Measurements from ENCODE around the gene CADM3.

The CADM3 gene

GRCh38 chr1:159203610-159204009, 32.2 kb downstream of the CADM3 start:
- H3K79me2 ChIP-seq (ENCODE audit: low read length), result no peaks in the 10 kb centered on the region
- no peaks in the 10 kb centered on the region for H4K20me1 ChIP-seq (ENCODE audit: insufficient read depth, low read length)
- no peaks in the 10 kb centered on the region for H3K36me3 ChIP-seq (replicated peaks; ENCODE audit: low read depth, low read length)
- TF ChIP-seq CTCF (IDR thresholded peaks at IDR 0.05; ENCODE audit: low read depth, low read length), result no peak
- H3K9me3 ChIP-seq (ENCODE audit: insufficient read depth, low read length), result no peaks in the 10 kb centered on the region
- H3K27ac ChIP-seq (ENCODE audit: low read length), result no peak overlapping the region
- H3K4me2 ChIP-seq (ENCODE audit: low read length), result no peak overlapping the region
- no peak overlapping the region for H3K4me3 ChIP-seq (ENCODE audit: low read length)
- no peak overlapping the region for H3K9ac ChIP-seq (ENCODE audit: low read length)
- H3K27me3 ChIP-seq (ENCODE audit: low read depth, low read length), result peaks cover 14% of the 10 kb centered on the region
- H3K4me1 ChIP-seq (ENCODE audit: low read length), result peaks cover 41% of the 10 kb centered on the region
- H2AFZ ChIP-seq (ENCODE audit: low read depth, low read length), result no peak overlapping the region

GRCh38 chr1:159204161-159205141, 33.0 kb downstream of the CADM3 start, which contains the start of gene ACKR1:
ACKR1 (plus strand) TSS chr1:159204875; CDS start chr1:159204960, 85 bp downstream.
- H3K4me1 ChIP-seq (ENCODE audit: low read length), result peaks cover 41% of the 10 kb centered on the region
- no peaks in the 10 kb centered on the region for H4K20me1 ChIP-seq (ENCODE audit: insufficient read depth, low read length)
- no peak within 1 kb of the TSS for H3K4me3 ChIP-seq (ENCODE audit: low read length)
- no peak within 1 kb of the TSS for H3K27ac ChIP-seq (ENCODE audit: low read length)
- no peaks in the 10 kb centered on the region for H3K79me2 ChIP-seq (ENCODE audit: low read length)
- H3K9ac ChIP-seq (ENCODE audit: low read length), result no peak within 1 kb of the TSS
- TF ChIP-seq CTCF (IDR thresholded peaks at IDR 0.05; ENCODE audit: low read depth, low read length) (no peak), EZH2phosphoT487 (IDR thresholded peaks at IDR 0.05; ENCODE audit: low read depth) (no peak)
- H3K9me3 ChIP-seq (ENCODE audit: insufficient read depth, low read length), result no peaks in the 10 kb centered on the region
- peaks cover 20% of the 10 kb centered on the region for H3K27me3 ChIP-seq (ENCODE audit: low read depth, low read length)
- no peaks in the 10 kb centered on the region for H3K36me3 ChIP-seq (replicated peaks; ENCODE audit: low read depth, low read length)
- no peak within 1 kb of the TSS for H2AFZ ChIP-seq (ENCODE audit: low read depth, low read length)
- H3K4me2 ChIP-seq (ENCODE audit: low read length), result peak within 1 kb of the TSS; percentile 20; the same call in 1 of the 2 replicates

GRCh38 chr1:159205225-159205624, 33.8 kb downstream of the CADM3 start:
- Histone ChIP-seq H3K4me2 (ENCODE audit: low read length) (no peak overlapping the region), H3K9me3 (ENCODE audit: insufficient read depth, low read length) (no peaks in the 10 kb centered on the region), H2AFZ (ENCODE audit: low read depth, low read length) (no peak overlapping the region), H3K36me3 (replicated peaks; ENCODE audit: low read depth, low read length) (no peaks in the 10 kb centered on the region), H3K4me3 (ENCODE audit: low read length) (no peak overlapping the region), H3K9ac (ENCODE audit: low read length) (no peak overlapping the region), H3K27me3 (ENCODE audit: low read depth, low read length) (peaks cover 16% of the 10 kb centered on the region), H3K79me2 (ENCODE audit: low read length) (no peaks in the 10 kb centered on the region), H4K20me1 (ENCODE audit: insufficient read depth, low read length) (no peaks in the 10 kb centered on the region), H3K4me1 (ENCODE audit: low read length) (peaks cover 41% of the 10 kb centered on the region), H3K27ac (ENCODE audit: low read length) (no peak overlapping the region)
- TF ChIP-seq EZH2phosphoT487 (IDR thresholded peaks at IDR 0.05; ENCODE audit: low read depth), result no peak
- no peak for TF ChIP-seq CTCF (IDR thresholded peaks at IDR 0.05; ENCODE audit: low read depth, low read length)

GRCh38 chr1:159206110-159206509, 34.7 kb downstream of the CADM3 start:
- no peaks in the 10 kb centered on the region for H4K20me1 ChIP-seq (ENCODE audit: insufficient read depth, low read length)
- no peak overlapping the region for H3K4me2 ChIP-seq (ENCODE audit: low read length)
- TF ChIP-seq EZH2phosphoT487 (IDR thresholded peaks at IDR 0.05; ENCODE audit: low read depth) (no peak), CTCF (IDR thresholded peaks at IDR 0.05; ENCODE audit: low read depth, low read length) (no peak)
- no peak overlapping the region for H3K9ac ChIP-seq (ENCODE audit: low read length)
- H3K9me3 ChIP-seq (ENCODE audit: insufficient read depth, low read length), result no peaks in the 10 kb centered on the region
- peaks cover 16% of the 10 kb centered on the region for H3K27me3 ChIP-seq (ENCODE audit: low read depth, low read length)
- no peak overlapping the region for H3K27ac ChIP-seq (ENCODE audit: low read length)
- no peaks in the 10 kb centered on the region for H3K79me2 ChIP-seq (ENCODE audit: low read length)
- no peak overlapping the region for H2AFZ ChIP-seq (ENCODE audit: low read depth, low read length)
- no peak overlapping the region for H3K4me3 ChIP-seq (ENCODE audit: low read length)
- H3K4me1 ChIP-seq (ENCODE audit: low read length), result peaks cover 42% of the 10 kb centered on the region
- H3K36me3 ChIP-seq (replicated peaks; ENCODE audit: low read depth, low read length), result no peaks in the 10 kb centered on the region

Data from OCI-LY3 (cell line).